B cell (primary cell): Measurements from ENCODE around the gene MAP4K2. TPM values are rescaled to one million over a fixed set of nuclear protein-coding genes. Genes with fewer than 3 reads are reported as not detected.

Experiments used
- ATAC-seq: fragments of 200-7000 bp; cut with Tn5 transposase; one replicate; pipeline ENCODE4 v1.10.0; 2021; ENCODE audit warnings: low read depth, mild to moderate bottlenecking, moderate number of reproducible peaks, moderate library complexity
- CTCF ChIA-PET: fragments of 350-600 bp; sonication (Branson Sonifier 250); formaldehyde crosslinking; loops from one replicate; lab custom pipeline; 2021; ENCODE audit warnings: antibody characterized with exemption, inconsistent platforms; lab: Charles Lee
- POLR2A ChIA-PET: fragments of 350-600 bp; sonication (Branson Sonifier 250); formaldehyde crosslinking; loops from one replicate; lab custom pipeline; 2021; ENCODE audit warnings: antibody characterized with exemption; lab: Charles Lee
- DNase-seq: peaks from one replicate; pipeline ENCODE4 v3.0.0; 2013
- H2AFZ ChIP-seq: 2 replicates; pipeline ENCODE4 v1.6.1; 2012; ENCODE audit warnings: mild to moderate bottlenecking, low read depth, low read length; ENCODE audit not compliant: insufficient read depth, poor library complexity, severe bottlenecking
- H3K27ac ChIP-seq, 2 donors: 1 replicate in 1 of 2; 2 replicates in 1 of 2; pipeline ENCODE4 v1.5.1; 2012 to 2013; ENCODE audit warnings: low read length in 2 of 2, mild to moderate bottlenecking in 2 of 2, moderate library complexity in 1 of 2
- H3K27me3 ChIP-seq, 4 experiments: fragments of 200-600 bp in 1 of 4; sonication (generic) in 1 of 4; replicated peaks in 1 of 4; 1 replicate in 2 of 4; 2 replicates in 2 of 4; pipeline versions ENCODE4 v1.6.1 to v1.7.0; 2013 to 2016; ENCODE audit warnings: low read length in 3 of 4, mild to moderate bottlenecking in 2 of 4, mixed read lengths in 1 of 4, moderate library complexity in 1 of 4; ENCODE audit not compliant: insufficient read depth in 4 of 4, control insufficient read depth in 3 of 4; ENCODE audit errors: control extremely low read depth in 1 of 4
- H3K36me3 ChIP-seq, 2 experiments: replicated peaks in 1 of 2; 1 replicate in 1 of 2; 2 replicates in 1 of 2; pipeline versions ENCODE4 v1.6.1 to v1.7.1; 2013; ENCODE audit warnings: low read length in 1 of 2; ENCODE audit not compliant: insufficient read depth in 2 of 2, control insufficient read depth in 1 of 2; ENCODE audit errors: control extremely low read depth in 1 of 2, extremely low read depth in 1 of 2
- H3K4me1 ChIP-seq, 2 donors: fragments of 200-600 bp in 1 of 2; sonication (generic) in 1 of 2; 1 replicate in 1 of 2; 2 replicates in 1 of 2; pipeline versions ENCODE4 v1.5.1 to v1.6.1; 2013 to 2017; ENCODE audit warnings: low read length in 2 of 2; ENCODE audit not compliant: control insufficient read depth in 2 of 2, insufficient read depth in 2 of 2
- H3K4me2 ChIP-seq: replicated peaks from 2 replicates; pipeline ENCODE3; 2012; ENCODE audit warnings: mild to moderate bottlenecking, low read depth, low read length; ENCODE audit not compliant: poor library complexity, severe bottlenecking
- H3K4me3 ChIP-seq, 5 experiments: fragments of 200-600 bp in 1 of 5; sonication (generic) in 1 of 5; 1 replicate in 3 of 5; 2 replicates in 2 of 5; pipeline versions ENCODE4 v1.5.1 to v1.7.0; 2011 to 2016; ENCODE audit warnings: low read length in 4 of 5, mild to moderate bottlenecking in 4 of 5, low read depth in 2 of 5, control low read depth in 1 of 5, moderate library complexity in 1 of 5; ENCODE audit not compliant: insufficient read depth in 1 of 5; ENCODE audit errors: control extremely low read depth in 1 of 5, extremely low read depth in 1 of 5
- H3K79me2 ChIP-seq: fragments of 200-600 bp; sonication (generic); one replicate; pipeline ENCODE4 v1.6.0; 2016; ENCODE audit warnings: low read length; ENCODE audit not compliant: control insufficient read depth, insufficient read depth
- H3K9ac ChIP-seq: fragments of 200-600 bp; sonication (generic); 2 replicates; pipeline ENCODE4 v1.6.1; 2017; ENCODE audit warnings: mild to moderate bottlenecking, low read length, moderate library complexity
- H3K9me3 ChIP-seq, 3 donors: one replicate each; pipeline versions ENCODE4 v1.6.1 to v1.7.1; 2013; ENCODE audit warnings: low read length in 2 of 3; ENCODE audit not compliant: control insufficient read depth in 2 of 3, insufficient read depth in 1 of 3; ENCODE audit errors: control extremely low read depth in 1 of 3
- H4K20me1 ChIP-seq: 2 replicates; pipeline ENCODE4 v1.6.0; 2012; ENCODE audit warnings: mild to moderate bottlenecking, low read length; ENCODE audit not compliant: insufficient read depth, control insufficient read depth, poor library complexity, severe bottlenecking
- H3K27ac Mint-ChIP-seq: one replicate; pipeline ENCODE4 v1.8.0; 2021; ENCODE audit warnings: mixed read lengths
- H3K27me3 Mint-ChIP-seq: one replicate; pipeline ENCODE4 v1.8.0; 2021; ENCODE audit warnings: mixed read lengths
- H3K4me1 Mint-ChIP-seq: one replicate; pipeline ENCODE4 v1.8.0; 2021; ENCODE audit warnings: mixed read lengths
- H3K4me3 Mint-ChIP-seq: one replicate; pipeline ENCODE4 v1.8.0; 2021; ENCODE audit warnings: mixed read lengths
- H3K9me3 Mint-ChIP-seq: one replicate; pipeline ENCODE4 v1.8.0; 2022; ENCODE audit warnings: mixed read lengths; ENCODE audit not compliant: insufficient read depth
- EZH2 ChIP-seq: IDR thresholded peaks from 2 replicates; pipeline ENCODE4 v1.6.1; 2012; ENCODE audit warnings: borderline replicate concordance, low read depth, mild to moderate bottlenecking, moderate library complexity, low read length; ENCODE audit not compliant: insufficient read depth, poor library complexity, severe bottlenecking
- WGBS: methylation state at CpG from one replicate; pipeline ENCODE4 v1.1.5; 2013; ENCODE audit warnings: missing lambda C conversion rate; ENCODE audit not compliant: insufficient coverage; 5-methylcytosine and 5-hydroxymethylcytosine counted together
- intact Hi-C: fragments of 100-400 bp; cut with micrococcal nuclease; formaldehyde crosslinking; loops from one replicate; pipeline ENCODE4 v1.10.0; 2022
- polyA plus RNA-seq: library from polyadenylated mRNA; depleted of rRNA; stranded (reverse); fragments of >200 nt; gene quantifications from 2 replicates; pipeline ENCODE4 v1.2.3, GENCODE V29; 2012
- total RNA-seq, 2 donors: library from RNA; stranded (reverse); fragments of 120-200 nt in 1 of 2; gene quantifications; 1 replicate in 1 of 2; 2 replicates in 1 of 2; pipeline versions ENCODE4 v1.2.3 to v1.2.4, GENCODE V29; 2013 to 2022
- TF ChIP-seq, protein P1 (sequence below): fragments of 200-600 bp; IDR thresholded peaks from one replicate; pipeline ENCODE4 v1.8.0; 2022; ENCODE audit warnings: antibody characterized with exemption, mild to moderate bottlenecking

Gene MAP4K2
- total and polyA plus RNA-seq, 2 donors (not counting 1 experiment from before 2014, with no cell fraction given), result 118 to 163 TPM

DNA sequence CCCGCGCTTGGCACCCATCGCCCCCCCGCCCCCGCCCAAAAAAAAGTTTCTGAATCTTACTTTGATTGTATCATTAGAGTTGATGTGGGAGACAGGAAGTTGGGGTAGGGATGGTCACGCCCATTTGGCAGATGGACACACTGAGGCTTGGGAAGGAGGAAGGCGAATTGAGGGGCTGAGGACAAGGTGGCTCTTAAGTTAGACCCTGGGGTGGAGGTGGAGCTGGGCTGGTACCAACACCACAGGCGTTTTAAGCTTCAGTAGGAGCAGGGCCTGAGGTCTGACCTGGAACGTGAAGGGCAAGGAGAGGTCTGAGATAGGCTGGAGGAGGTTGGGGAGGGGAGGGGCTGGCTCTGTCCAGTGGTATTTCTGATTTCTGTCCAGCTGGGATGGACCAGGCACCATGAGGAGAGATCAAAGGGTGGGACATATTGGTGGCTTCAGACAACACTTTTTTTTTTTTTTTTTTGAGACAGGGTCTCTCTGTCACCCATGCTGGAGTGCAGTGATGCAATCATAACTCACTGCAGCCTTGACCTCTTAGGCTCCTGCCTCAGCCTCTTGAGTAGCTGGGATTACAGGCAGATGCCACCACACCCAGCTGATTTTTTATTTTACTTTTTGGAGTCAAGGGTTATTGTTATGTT, 42.2 kb upstream of the MAP4K2 start:
- Histone ChIP-seq H3K9ac (peak overlapping the region; percentile 62), H3K4me3 (peak overlapping the region in 4 of 5 experiments; percentile 56 to 62 (median 59)), H2AFZ (peak overlapping the region; percentile 77), H3K79me2 (peaks cover 30% of the 10 kb centered on the region), H4K20me1 (no peaks in the 10 kb centered on the region), H3K4me2 (peak overlapping the region; percentile 88), H3K9me3 (no peaks in the 10 kb centered on the region), H3K4me1 (peaks cover 38 to 51% of the 10 kb centered on the region in 2 donors), H3K36me3 (no peaks in the 10 kb centered on the region), H3K27ac (peak overlapping the region; percentile 50 to 51), H3K27me3 (no peaks in the 10 kb centered on the region)
- H3K4me1 Mint-ChIP-seq, result peaks cover 44% of the 10 kb centered on the region
- ATAC-seq, result no peak
- no peaks in the 10 kb centered on the region for H3K9me3 Mint-ChIP-seq
- CTCF ChIA-PET, result interaction anchor here (0.6 to 29.2 kb wide), 8 partner anchors 18 to 272 kb away, joined by 3 to 1254 read pairs (median 10); partner anchors contain the start of genes ARL2, EHD1, RASGRP2 and TM7SF2
- intact Hi-C loops, result loop anchor here (2.0 to 10.0 kb wide), 5 partner anchors 34 to 266 kb away; partner anchors contain the start of genes MEN1, RASGRP2, SF1 and TM7SF2
- peak overlapping the region; percentile 72 for H3K27ac Mint-ChIP-seq
- POLR2A ChIA-PET, result interaction anchor here (0.6 to 6.9 kb wide), 6 partner anchors 20 to 102 kb away, joined by 4 to 43 read pairs (median 12); partner anchors contain the start of genes RASGRP2 and SF1
- H3K27me3 Mint-ChIP-seq, result no peaks in the 10 kb centered on the region
- H3K4me3 Mint-ChIP-seq, result peak overlapping the region; percentile 72
- WGBS, result 66% methylated on average over 4 of the region's 9 CpGs
- DNase-seq, result no peak
- TF ChIP-seq EZH2, result no peak
- TF ChIP-seq, protein P1, sequence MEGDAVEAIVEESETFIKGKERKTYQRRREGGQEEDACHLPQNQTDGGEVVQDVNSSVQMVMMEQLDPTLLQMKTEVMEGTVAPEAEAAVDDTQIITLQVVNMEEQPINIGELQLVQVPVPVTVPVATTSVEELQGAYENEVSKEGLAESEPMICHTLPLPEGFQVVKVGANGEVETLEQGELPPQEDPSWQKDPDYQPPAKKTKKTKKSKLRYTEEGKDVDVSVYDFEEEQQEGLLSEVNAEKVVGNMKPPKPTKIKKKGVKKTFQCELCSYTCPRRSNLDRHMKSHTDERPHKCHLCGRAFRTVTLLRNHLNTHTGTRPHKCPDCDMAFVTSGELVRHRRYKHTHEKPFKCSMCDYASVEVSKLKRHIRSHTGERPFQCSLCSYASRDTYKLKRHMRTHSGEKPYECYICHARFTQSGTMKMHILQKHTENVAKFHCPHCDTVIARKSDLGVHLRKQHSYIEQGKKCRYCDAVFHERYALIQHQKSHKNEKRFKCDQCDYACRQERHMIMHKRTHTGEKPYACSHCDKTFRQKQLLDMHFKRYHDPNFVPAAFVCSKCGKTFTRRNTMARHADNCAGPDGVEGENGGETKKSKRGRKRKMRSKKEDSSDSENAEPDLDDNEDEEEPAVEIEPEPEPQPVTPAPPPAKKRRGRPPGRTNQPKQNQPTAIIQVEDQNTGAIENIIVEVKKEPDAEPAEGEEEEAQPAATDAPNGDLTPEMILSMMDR, result no peak
